HG03342 (cell line): Measurements from ENCODE around the gene CORO2A.
"Not testable (repeated sequence)": the region's sequence is repeated elsewhere in the genome, so short reads cannot be mapped to it uniquely, and the experiment has no call there.

Source experiments
- ATAC-seq: cut with Tn5 transposase; IDR thresholded peaks from one replicate; pipeline ENCODE4 v1.9.1; 2021; ENCODE audit warnings: mild to moderate bottlenecking, moderate library complexity; ENCODE audit not compliant: unreplicated experiment

The CORO2A gene

GRCh38 chr9:98087420-98088354 lies 104.8 kb downstream of the CORO2A start:
- ATAC-seq = no peak

GRCh38 chr9:98086461-98086860 lies 106.0 kb downstream of the CORO2A start:
- ATAC-seq = no peak

- ATAC-seq = no peak
Observed at GRCh38 chr9:98085944-98086343, 106.5 kb downstream of the CORO2A start.

- no peak for ATAC-seq
Observed at GRCh38 chr9:98085058-98085457, 107.4 kb downstream of the CORO2A start.

- no peak for ATAC-seq
Observed at GRCh38 chr9:98084396-98084795, 108.0 kb downstream of the CORO2A start.

- no peak for ATAC-seq
Observed at GRCh38 chr9:98083566-98084183, 108.8 kb downstream of the CORO2A start.

GRCh38 chr9:98083061-98083501 lies 109.4 kb downstream of the CORO2A start:
- no peak for ATAC-seq

- no peak for ATAC-seq
Observed at GRCh38 chr9:98081477-98082219, 110.8 kb downstream of the CORO2A start.

- no peak for ATAC-seq
Observed at GRCh38 chr9:98080780-98081179, 111.7 kb downstream of the CORO2A start.

- no peak for ATAC-seq
Observed at GRCh38 chr9:98080326-98080725, 112.1 kb downstream of the CORO2A start.

- no peak for ATAC-seq
Observed at GRCh38 chr9:98078895-98079294, 113.5 kb downstream of the CORO2A start.

- not testable (repeated sequence) for ATAC-seq
Observed at GRCh38 chr9:98076514-98076890, 115.9 kb downstream of the CORO2A start.

GRCh38 chr9:98075332-98075805 lies 117.1 kb downstream of the CORO2A start:
- ATAC-seq = no peak

GRCh38 chr9:98074115-98074990 lies 118.1 kb downstream of the CORO2A start:
- ATAC-seq = peak; percentile 47

GRCh38 chr9:98071737-98072136 lies 120.7 kb downstream of the CORO2A start:
- no peak for ATAC-seq
